GM23248 (cell line): ENCODE results near the gene EVX2. TPM values are rescaled to one million over a fixed set of nuclear protein-coding genes. Genes with fewer than 3 reads are reported as not detected.

Experiments
- DNase-seq: peaks from one replicate; pipeline ENCODE4 v3.0.0-alpha.2; 2015
- H2AFZ ChIP-seq: fragments of 200-600 bp; sonication (generic); 2 replicates; pipeline ENCODE4 v1.6.1; 2016; ENCODE audit warnings: antibody characterized with exemption
- H3F3A ChIP-seq: fragments of 200-600 bp; sonication (generic); 2 replicates; pipeline ENCODE4 v1.6.1; 2016; ENCODE audit warnings: mild to moderate bottlenecking, antibody characterized with exemption, mixed run types; ENCODE audit not compliant: insufficient read depth
- H3K27ac ChIP-seq: fragments of 200-600 bp; sonication (generic); 2 replicates; pipeline ENCODE4 v1.5.1; 2016; ENCODE audit warnings: mild to moderate bottlenecking
- H3K27me3 ChIP-seq: fragments of 200-600 bp; sonication (generic); replicated peaks from 2 replicates; pipeline ENCODE4 v1.6.1; 2016; ENCODE audit warnings: mild to moderate bottlenecking; ENCODE audit not compliant: insufficient read depth
- H3K36me3 ChIP-seq: fragments of 200-600 bp; sonication (generic); 2 replicates; pipeline ENCODE4 v1.6.1; 2016; ENCODE audit warnings: low read depth, mild to moderate bottlenecking
- H3K4me1 ChIP-seq: fragments of 200-600 bp; sonication (generic); 2 replicates; pipeline ENCODE4 v1.6.1; 2016; ENCODE audit warnings: mild to moderate bottlenecking; ENCODE audit not compliant: insufficient read depth
- H3K4me2 ChIP-seq: fragments of 200-600 bp; sonication (generic); one replicate; pipeline ENCODE4 v1.6.1; 2016; ENCODE audit warnings: mild to moderate bottlenecking; ENCODE audit not compliant: unreplicated experiment
- H3K4me3 ChIP-seq: fragments of 200-600 bp; sonication (generic); 2 replicates; pipeline ENCODE4 v1.5.1; 2016; ENCODE audit warnings: mild to moderate bottlenecking
- H3K79me2 ChIP-seq: fragments of 200-600 bp; sonication (generic); 2 replicates; pipeline ENCODE4 v1.6.1; 2016; ENCODE audit warnings: mild to moderate bottlenecking; ENCODE audit not compliant: insufficient read depth
- H3K9ac ChIP-seq: fragments of 200-600 bp; sonication (generic); 2 replicates; pipeline ENCODE4 v1.6.1; 2016; ENCODE audit warnings: mild to moderate bottlenecking
- H3K9me2 ChIP-seq: fragments of 200-600 bp; sonication (generic); 2 replicates; pipeline ENCODE4 v1.6.1; 2016; ENCODE audit warnings: mixed run types, mild to moderate bottlenecking, moderate library complexity; ENCODE audit not compliant: insufficient read depth
- H3K9me3 ChIP-seq: fragments of 200-600 bp; sonication (generic); one replicate; pipeline ENCODE4 v1.6.1; 2017; ENCODE audit warnings: low read depth
- H4K20me1 ChIP-seq: fragments of 200-600 bp; sonication (generic); 2 replicates; pipeline ENCODE4 v1.6.0; 2016; ENCODE audit not compliant: insufficient read depth
- EZH2 ChIP-seq: fragments of 200-600 bp; sonication (generic); IDR thresholded peaks from 2 replicates; pipeline ENCODE4 v1.6.1; 2018; ENCODE audit warnings: antibody characterized with exemption, mild to moderate bottlenecking; ENCODE audit not compliant: insufficient read depth, poor library complexity, severe bottlenecking
- EZH2phosphoT487 ChIP-seq: fragments of 200-600 bp; sonication (generic); IDR thresholded peaks from 2 replicates; pipeline ENCODE4 v1.6.1; 2018; ENCODE audit warnings: antibody characterized with exemption, moderate library complexity, mild to moderate bottlenecking, low read depth; ENCODE audit not compliant: insufficient read depth
- WGBS, 2 experiments: methylation state at CpG; one replicate each; pipeline ENCODE4 v1.1.6; 2015 to 2017; ENCODE audit warnings: low lambda C conversion rate in 2 of 2, low coverage in 1 of 2; ENCODE audit errors: missing lambda C conversion rate in 2 of 2; 5-methylcytosine and 5-hydroxymethylcytosine counted together
- in situ Hi-C: fragments of 300-500 bp; cut with MboI; formaldehyde crosslinking; loops from 2 replicates; pipeline ENCODE4 v1.15.0; 2020
- polyA plus RNA-seq: library from polyadenylated mRNA; unstranded; fragments of >200 nt; fragmentation: Nextera tagmentation; extraction: Ambion mirVana; gene quantifications from 2 replicates; pipeline ENCODE4 v1.2.1, GENCODE V29; 2016
- total RNA-seq: library from RNA; depleted of rRNA; stranded (reverse); fragments of >200 nt; shearing (Covaris generic); gene quantifications from 2 replicates; pipeline ENCODE4 v1.2.3, GENCODE V29; 2014; rRNA removed

EVX2 gene
- total RNA-seq (not detected in 2 replicates), polyA plus RNA-seq (not detected in 2 replicates)

- H2AFZ ChIP-seq: no peak within 1 kb of the TSS
- WGBS, 2 experiments: 40 to 44% methylated on average over 27 of the region's 27 CpGs
- in situ Hi-C loops: no loop called here
Measured at GRCh38 chr2:176083796-176084261, at the start of gene EVX2. EVX2 (minus strand) TSS chr2:176083962; CDS start chr2:176083776, 186 bp downstream.

DNA sequence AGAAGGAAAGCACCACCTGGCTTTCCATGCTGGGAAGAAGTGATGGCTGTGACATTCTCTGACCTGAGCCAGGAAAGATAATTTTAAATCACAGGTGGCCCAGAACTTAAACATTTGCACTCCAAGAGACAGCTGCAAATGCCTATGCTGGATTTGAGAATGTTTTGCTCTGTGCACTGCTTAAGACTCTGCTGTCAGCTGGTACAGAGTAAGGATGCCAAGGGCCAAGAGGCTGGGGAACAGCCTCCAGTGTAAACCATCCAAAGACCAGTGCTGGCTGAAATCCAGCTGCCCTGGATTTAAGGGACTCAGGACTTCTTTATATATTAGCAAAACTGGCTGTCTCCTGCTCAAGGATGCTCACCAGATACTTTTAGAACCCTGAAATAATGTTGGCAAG, 49.6 kb upstream of the EVX2 start:
- Histone ChIP-seq H3K9ac (peak overlapping the region; percentile 97), H3K27ac (peak overlapping the region; percentile 97; the same call in 1 of the 2 replicates), H3K4me3 (peak overlapping the region; percentile 90; the same call in 1 of the 2 replicates), H3K27me3 (no peaks in the 10 kb centered on the region), H3K4me1 (peaks cover 32% of the 10 kb centered on the region), H3K36me3 (no peaks in the 10 kb centered on the region), H3F3A (peaks cover 64% of the 10 kb centered on the region), H2AFZ (no peak overlapping the region), H3K9me2 (no peaks in the 10 kb centered on the region), H3K4me2 (peak overlapping the region; percentile 100), H4K20me1 (no peaks in the 10 kb centered on the region), H3K9me3 (no peaks in the 10 kb centered on the region), H3K79me2 (peaks cover 89% of the 10 kb centered on the region)
- no peak for DNase-seq
- in situ Hi-C loops: no loop called here
- TF ChIP-seq EZH2 (no peak), EZH2phosphoT487 (no peak)

More at GRCh38 chr2:176083796-176084261, at the start of gene EVX2:
- H3K27me3 ChIP-seq: peaks cover 73% of the 10 kb centered on the region
- TF ChIP-seq EZH2: peak; percentile 82
- TF ChIP-seq EZH2phosphoT487: 0 out of 2 replicates have a peak, but pooled peaks have one; percentile 21
- no peaks in the 10 kb centered on the region for H3K9me3 ChIP-seq
- no peak within 1 kb of the TSS for H3K4me3 ChIP-seq
- no peak within 1 kb of the TSS for H3K9ac ChIP-seq
- H3K36me3 ChIP-seq: no peaks in the 10 kb centered on the region
- no peak within 1 kb of the TSS for H3K27ac ChIP-seq
- no peaks in the 10 kb centered on the region for H3K4me1 ChIP-seq
- no peaks in the 10 kb centered on the region for H3K9me2 ChIP-seq
- H3K79me2 ChIP-seq: no peaks in the 10 kb centered on the region
- no peaks in the 10 kb centered on the region for H3F3A ChIP-seq
- H4K20me1 ChIP-seq: no peaks in the 10 kb centered on the region
- DNase-seq: no peak
- peak within 1 kb of the TSS; percentile 15 for H3K4me2 ChIP-seq

DNA sequence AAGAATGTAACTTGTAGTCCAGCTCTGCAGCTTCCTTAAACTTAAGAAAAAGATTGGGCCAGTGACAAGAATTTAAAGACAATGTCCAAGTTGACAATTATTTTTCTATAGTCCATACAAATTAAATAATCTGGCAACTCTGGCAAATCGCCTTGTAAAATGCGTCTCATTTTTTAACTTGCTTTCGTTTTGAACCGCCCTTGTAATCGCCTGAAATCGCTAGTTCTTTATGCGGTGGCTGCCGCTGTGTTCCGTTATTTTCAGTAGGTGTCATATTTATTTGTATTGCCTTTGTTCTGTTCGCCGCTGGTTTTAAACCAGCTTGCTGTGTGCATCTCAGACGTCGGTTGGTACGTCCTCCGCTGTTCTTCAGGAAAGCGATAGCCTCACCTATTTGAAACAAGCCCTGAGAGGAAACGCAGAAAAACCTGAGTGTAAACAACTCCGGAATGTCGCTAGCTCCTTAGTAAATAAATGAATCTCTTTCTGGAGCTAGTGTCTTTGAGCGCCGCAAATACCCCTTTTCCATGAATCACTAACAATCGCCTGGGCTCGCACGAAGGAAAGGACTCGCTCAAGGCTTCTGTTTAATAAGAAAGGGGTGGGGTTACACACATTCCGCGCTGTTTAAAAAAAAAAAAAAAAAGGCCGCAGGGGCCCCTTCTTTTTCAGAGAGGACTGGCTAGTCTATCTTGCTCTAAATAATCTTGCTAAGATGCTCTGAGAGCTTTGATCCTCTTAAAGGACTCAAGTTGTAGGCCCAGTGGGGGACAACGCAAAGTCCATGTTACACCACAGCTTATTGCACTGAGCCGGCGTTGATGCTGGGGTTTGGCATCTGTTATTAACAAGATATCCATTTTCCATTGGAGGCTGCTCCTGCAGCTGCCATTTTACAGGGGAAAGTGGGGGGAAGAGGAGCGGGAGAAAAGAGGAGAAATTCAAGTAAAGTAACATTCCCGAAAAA, 48.7 kb upstream of the EVX2 start:
- H2AFZ ChIP-seq: peak overlapping the region; percentile 73
- no peaks in the 10 kb centered on the region for H3K9me2 ChIP-seq
- no peak for TF ChIP-seq EZH2phosphoT487
- TF ChIP-seq EZH2: no peak
- H3K4me1 ChIP-seq: peaks cover 31% of the 10 kb centered on the region
- 11 to 13% methylated on average over 33 of the region's 33 CpGs for WGBS, 2 experiments
- H3K27me3 ChIP-seq: no peaks in the 10 kb centered on the region
- no peaks in the 10 kb centered on the region for H3K36me3 ChIP-seq
- peak overlapping the region; percentile 90 for H3K4me3 ChIP-seq
- H3K9ac ChIP-seq: peak overlapping the region; percentile 97
- peak overlapping the region; percentile 97 for H3K27ac ChIP-seq
- H4K20me1 ChIP-seq: no peaks in the 10 kb centered on the region
- peak; percentile 92 for DNase-seq
- H3K4me2 ChIP-seq: peak overlapping the region; percentile 100
- in situ Hi-C loops: no loop called here
- peaks cover 61% of the 10 kb centered on the region for H3F3A ChIP-seq
- no peaks in the 10 kb centered on the region for H3K9me3 ChIP-seq
- peaks cover 89% of the 10 kb centered on the region for H3K79me2 ChIP-seq

GRCh38 chr2:176131848-176132158, 48.0 kb upstream of the EVX2 start:
- Histone ChIP-seq H3K9me2 (no peaks in the 10 kb centered on the region), H3K36me3 (no peaks in the 10 kb centered on the region), H3K4me2 (peak overlapping the region; percentile 100), H3K4me1 (peaks cover 36% of the 10 kb centered on the region), H3K79me2 (peaks cover 86% of the 10 kb centered on the region), H3K27ac (peak overlapping the region; percentile 97), H3K9me3 (no peaks in the 10 kb centered on the region), H3K4me3 (peak overlapping the region; percentile 90), H3F3A (peaks cover 57% of the 10 kb centered on the region), H4K20me1 (no peaks in the 10 kb centered on the region), H3K9ac (peak overlapping the region; percentile 97), H3K27me3 (no peaks in the 10 kb centered on the region), H2AFZ (no peak overlapping the region)
- no peak for DNase-seq
- in situ Hi-C loops: no loop called here
- 0% methylated on average over 4 of the region's 4 CpGs for WGBS, 2 experiments
- TF ChIP-seq EZH2: no peak
- no peak for TF ChIP-seq EZH2phosphoT487
